ENCODE measurements around the gene CA5A. TPM values are rescaled to one million over a fixed set of nuclear protein-coding genes. Genes with fewer than 3 reads are reported as not detected.

Gene CA5A
- total and polyA plus RNA-seq, 9 of the 15 experiments (the other 6 are each of a cell fraction or from before 2014, with no cell fraction given): not detected

DNA sequence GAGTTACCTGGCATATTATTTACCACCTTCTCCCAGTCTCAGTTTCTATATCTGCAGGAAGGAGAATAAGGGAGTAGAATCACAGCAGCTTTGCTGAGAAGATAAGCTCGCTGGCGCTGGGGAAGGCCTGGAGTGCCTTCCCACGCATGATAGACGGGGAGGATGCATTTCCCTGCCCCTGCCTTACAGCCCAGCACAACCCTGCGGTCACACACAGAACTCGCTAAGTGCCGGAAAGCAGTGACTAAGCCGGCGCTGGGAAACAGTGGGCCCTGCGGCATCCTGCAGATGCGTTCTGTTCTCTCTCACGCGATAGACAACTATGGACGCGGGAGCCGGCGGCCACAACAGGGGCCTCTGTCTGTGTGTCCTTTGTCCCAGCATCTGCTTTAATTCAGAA is 4.8 kb downstream of the CA5A start (continued):
- TF ChIP-seq, protein P1, sequence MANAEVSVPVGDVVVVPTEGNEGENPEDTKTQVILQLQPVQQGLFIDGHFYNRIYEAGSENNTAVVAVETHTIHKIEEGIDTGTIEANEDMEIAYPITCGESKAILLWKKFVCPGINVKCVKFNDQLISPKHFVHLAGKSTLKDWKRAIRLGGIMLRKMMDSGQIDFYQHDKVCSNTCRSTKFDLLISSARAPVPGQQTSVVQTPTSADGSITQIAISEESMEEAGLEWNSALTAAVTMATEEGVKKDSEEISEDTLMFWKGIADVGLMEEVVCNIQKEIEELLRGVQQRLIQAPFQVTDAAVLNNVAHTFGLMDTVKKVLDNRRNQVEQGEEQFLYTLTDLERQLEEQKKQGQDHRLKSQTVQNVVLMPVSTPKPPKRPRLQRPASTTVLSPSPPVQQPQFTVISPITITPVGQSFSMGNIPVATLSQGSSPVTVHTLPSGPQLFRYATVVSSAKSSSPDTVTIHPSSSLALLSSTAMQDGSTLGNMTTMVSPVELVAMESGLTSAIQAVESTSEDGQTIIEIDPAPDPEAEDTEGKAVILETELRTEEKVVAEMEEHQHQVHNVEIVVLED (CRISPR knock-in tag; IDR thresholded peaks at IDR 0.05): no peak
- TF ChIP-seq RB1 (IDR thresholded peaks at IDR 0.05; ENCODE audit: low read depth) (no peak), CREM (IDR thresholded peaks at IDR 0.05; ENCODE audit: low read depth) (peak; percentile 45; the same call in 1 of the 2 replicates), C11orf30 (IDR thresholded peaks at IDR 0.05; ENCODE audit: low read depth) (no peak), SMARCA5 (IDR thresholded peaks at IDR 0.05) (no peak), FIP1L1 (IDR thresholded peaks at IDR 0.05; ENCODE audit: low read depth, low read length, poor library complexity, severe bottlenecking) (no peak), ZNF24 (IDR thresholded peaks at IDR 0.05) (no peak), ZNF354B (CRISPR knock-in tag; IDR thresholded peaks at IDR 0.05) (no peak), ZNF586 (CRISPR knock-in tag; conservative IDR thresholded peaks at IDR 0.05) (no peak), ETV1 (tag; conservative IDR thresholded peaks at IDR 0.05; ENCODE audit: low read depth) (peak; percentile 81), NFIC (IDR thresholded peaks at IDR 0.05) (peak; percentile 14; the same call in 1 of the 2 replicates), HDAC6 (IDR thresholded peaks at IDR 0.05; ENCODE audit: low read depth, low read length) (no peak), PPARD (CRISPR knock-in tag; IDR thresholded peaks at IDR 0.05) (no peak), FOXJ2 (tag; IDR thresholded peaks at IDR 0.05) (no peak), PURB (CRISPR knock-in tag; IDR thresholded peaks at IDR 0.05; ENCODE audit: low read depth) (no peak), HDAC1 (IDR thresholded peaks at IDR 0.05) (peak in 1 of 2 experiments; percentile 54; a peak in 1 of 4 replicates), NFE2L1 (tag; IDR thresholded peaks at IDR 0.05; ENCODE audit: borderline replicate concordance, low read depth) (no peak), SIN3B (IDR thresholded peaks at IDR 0.05; ENCODE audit: low read depth) (no peak), DIDO1 (tag; IDR thresholded peaks at IDR 0.05; ENCODE audit: low read depth) (no peak), ZNF436 (CRISPR knock-in tag; IDR thresholded peaks at IDR 0.05) (no peak), ZNF707 (CRISPR knock-in tag; conservative IDR thresholded peaks at IDR 0.05) (no peak), ZNF274 (IDR thresholded peaks at IDR 0.05; ENCODE audit: borderline replicate concordance, low read depth, low read length) (no peak), SMC3 (conservative IDR thresholded peaks at IDR 0.05; ENCODE audit: insufficient read depth, low read depth, low read length) (no peak)
- TF ChIP-seq, protein P2, sequence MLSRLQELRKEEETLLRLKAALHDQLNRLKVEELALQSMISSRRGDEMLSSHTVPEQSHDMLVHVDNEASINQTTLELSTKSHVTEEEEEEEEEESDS (CRISPR knock-in tag; IDR thresholded peaks at IDR 0.05): no peak
- TF ChIP-seq, protein P3, sequence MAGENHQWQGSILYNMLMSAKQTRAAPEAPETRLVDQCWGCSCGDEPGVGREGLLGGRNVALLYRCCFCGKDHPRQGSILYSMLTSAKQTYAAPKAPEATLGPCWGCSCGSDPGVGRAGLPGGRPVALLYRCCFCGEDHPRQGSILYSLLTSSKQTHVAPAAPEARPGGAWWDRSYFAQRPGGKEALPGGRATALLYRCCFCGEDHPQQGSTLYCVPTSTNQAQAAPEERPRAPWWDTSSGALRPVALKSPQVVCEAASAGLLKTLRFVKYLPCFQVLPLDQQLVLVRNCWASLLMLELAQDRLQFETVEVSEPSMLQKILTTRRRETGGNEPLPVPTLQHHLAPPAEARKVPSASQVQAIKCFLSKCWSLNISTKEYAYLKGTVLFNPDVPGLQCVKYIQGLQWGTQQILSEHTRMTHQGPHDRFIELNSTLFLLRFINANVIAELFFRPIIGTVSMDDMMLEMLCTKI (IDR thresholded peaks at IDR 0.05; ENCODE audit: partially characterized antibody): no peak
- TF ChIP-seq, protein P4, sequence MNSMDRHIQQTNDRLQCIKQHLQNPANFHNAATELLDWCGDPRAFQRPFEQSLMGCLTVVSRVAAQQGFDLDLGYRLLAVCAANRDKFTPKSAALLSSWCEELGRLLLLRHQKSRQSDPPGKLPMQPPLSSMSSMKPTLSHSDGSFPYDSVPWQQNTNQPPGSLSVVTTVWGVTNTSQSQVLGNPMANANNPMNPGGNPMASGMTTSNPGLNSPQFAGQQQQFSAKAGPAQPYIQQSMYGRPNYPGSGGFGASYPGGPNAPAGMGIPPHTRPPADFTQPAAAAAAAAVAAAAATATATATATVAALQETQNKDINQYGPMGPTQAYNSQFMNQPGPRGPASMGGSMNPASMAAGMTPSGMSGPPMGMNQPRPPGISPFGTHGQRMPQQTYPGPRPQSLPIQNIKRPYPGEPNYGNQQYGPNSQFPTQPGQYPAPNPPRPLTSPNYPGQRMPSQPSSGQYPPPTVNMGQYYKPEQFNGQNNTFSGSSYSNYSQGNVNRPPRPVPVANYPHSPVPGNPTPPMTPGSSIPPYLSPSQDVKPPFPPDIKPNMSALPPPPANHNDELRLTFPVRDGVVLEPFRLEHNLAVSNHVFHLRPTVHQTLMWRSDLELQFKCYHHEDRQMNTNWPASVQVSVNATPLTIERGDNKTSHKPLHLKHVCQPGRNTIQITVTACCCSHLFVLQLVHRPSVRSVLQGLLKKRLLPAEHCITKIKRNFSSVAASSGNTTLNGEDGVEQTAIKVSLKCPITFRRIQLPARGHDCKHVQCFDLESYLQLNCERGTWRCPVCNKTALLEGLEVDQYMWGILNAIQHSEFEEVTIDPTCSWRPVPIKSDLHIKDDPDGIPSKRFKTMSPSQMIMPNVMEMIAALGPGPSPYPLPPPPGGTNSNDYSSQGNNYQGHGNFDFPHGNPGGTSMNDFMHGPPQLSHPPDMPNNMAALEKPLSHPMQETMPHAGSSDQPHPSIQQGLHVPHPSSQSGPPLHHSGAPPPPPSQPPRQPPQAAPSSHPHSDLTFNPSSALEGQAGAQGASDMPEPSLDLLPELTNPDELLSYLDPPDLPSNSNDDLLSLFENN (IDR thresholded peaks at IDR 0.05; ENCODE audit: low read depth in 2 of 2, low read length in 2 of 2): no peak

Data from K562 (cell line).